NB4 (cell line): Measurements from ENCODE around the gene ARFRP1.

Experiments
- DNase-seq: peaks from one replicate; pipeline ENCODE4 v3.0.0; 2010; ENCODE audit warnings: low read depth
- H3K4me3 ChIP-seq: one replicate; pipeline ENCODE4 v1.5.1; 2011; ENCODE audit warnings: mild to moderate bottlenecking, low read depth, low read length, moderate library complexity
- CTCF ChIP-seq: IDR thresholded peaks from one replicate; pipeline ENCODE4 v1.5.1; 2012; ENCODE audit warnings: low read depth, low read length
- MAX ChIP-seq: IDR thresholded peaks from 2 replicates; pipeline ENCODE4 v1.6.1; 2011; ENCODE audit warnings: low read depth, low read length
- MYC ChIP-seq: IDR thresholded peaks from 2 replicates; pipeline ENCODE4 v1.6.1; 2011; ENCODE audit warnings: low read depth, low read length
- POLR2A ChIP-seq: IDR thresholded peaks from 2 replicates; pipeline ENCODE4 v1.6.1; 2011; ENCODE audit warnings: mild to moderate bottlenecking; ENCODE audit not compliant: insufficient read length; ENCODE audit errors: extremely low read depth

Gene ARFRP1

GRCh38 chr20:63718996-63719395, 11.2 kb upstream of the ARFRP1 start:
- TF ChIP-seq MYC (no peak), CTCF (no peak), MAX (no peak), POLR2A (no peak)

GRCh38 chr20:63714858-63715257, 7.1 kb upstream of the ARFRP1 start:
- TF ChIP-seq MYC (no peak), MAX (no peak), POLR2A (no peak)
- no peak for DNase-seq
- no peak overlapping the region for H3K4me3 ChIP-seq

More at GRCh38 chr20:63718996-63719395, 11.2 kb upstream of the ARFRP1 start:
- no peak overlapping the region for H3K4me3 ChIP-seq
- no peak for DNase-seq

- no peak overlapping the region for H3K4me3 ChIP-seq
- TF ChIP-seq CTCF (no peak), POLR2A (no peak), MAX (no peak), MYC (no peak)
- no peak for DNase-seq
Observed at GRCh38 chr20:63712191-63712590, 4.4 kb upstream of the ARFRP1 start.

GRCh38 chr20:63711085-63711645, 3.4 kb upstream of the ARFRP1 start:
- H3K4me3 ChIP-seq = no peak overlapping the region
- TF ChIP-seq CTCF (no peak), MYC (no peak), MAX (no peak), POLR2A (no peak)
- DNase-seq = no peak

GRCh38 chr20:63709149-63709527, 1.4 kb upstream of the ARFRP1 start:
- H3K4me3 ChIP-seq = peak overlapping the region; percentile 71
- DNase-seq = no peak
- TF ChIP-seq POLR2A (no peak), MYC (no peak), MAX (no peak), CTCF (no peak)

- TF ChIP-seq POLR2A (no peak), MYC (no peak), MAX (no peak), CTCF (no peak)
- peak overlapping the region; percentile 71 for H3K4me3 ChIP-seq
- DNase-seq = peak; percentile 52
Observed at GRCh38 chr20:63708301-63709148, 749 bp upstream of the ARFRP1 start.
